GM10248 (cell line): Measurements from ENCODE around the gene MCTP2.

Experiments
- CTCF ChIA-PET: fragments of 300-600 bp; sonication (Branson Sonifier 250); formaldehyde crosslinking; extraction: SDS; loops from one replicate; lab custom pipeline; 2021; ENCODE audit warnings: antibody characterized with exemption; lab: Yijun Ruan, JAX
- POLR2A ChIA-PET: fragments of 350-650 bp; sonication (Branson Sonifier 250); formaldehyde crosslinking; extraction: SDS; loops from one replicate; lab custom pipeline; 2020; ENCODE audit warnings: antibody characterized with exemption; lab: Yijun Ruan, JAX
- DNase-seq: peaks from one replicate; pipeline ENCODE4 v3.0.0; 2012; ENCODE audit errors: extremely low spot score
- TF ChIP-seq, protein P1 (sequence below): IDR thresholded peaks from 2 replicates; pipeline ENCODE4 v1.5.1; 2012; ENCODE audit warnings: mild to moderate bottlenecking, low read depth; ENCODE audit errors: extremely low read depth, missing control alignments, control extremely low read depth

The MCTP2 gene

DNA sequence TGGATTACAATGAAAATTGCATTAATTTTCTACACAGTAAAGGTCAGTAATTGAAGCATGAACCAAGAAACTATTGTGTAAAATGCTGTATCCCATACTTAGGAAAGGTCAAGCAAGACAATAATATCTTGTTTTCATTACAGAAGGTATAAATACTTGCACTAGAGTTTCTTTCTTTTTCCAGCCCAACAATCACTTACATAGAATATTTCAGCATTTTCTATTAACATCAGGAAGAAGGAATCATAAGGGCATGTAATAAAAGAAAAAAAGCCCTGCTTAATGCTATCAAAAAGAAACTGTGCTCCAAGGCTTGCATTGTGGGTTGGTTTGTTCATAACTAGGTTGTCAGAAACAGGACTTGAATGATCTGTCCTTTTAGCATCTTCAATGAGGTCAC, 215.1 kb downstream of the MCTP2 start:
- ChIA-PET POLR2A (no interaction called here), CTCF (no interaction called here)
- TF ChIP-seq, protein P1, sequence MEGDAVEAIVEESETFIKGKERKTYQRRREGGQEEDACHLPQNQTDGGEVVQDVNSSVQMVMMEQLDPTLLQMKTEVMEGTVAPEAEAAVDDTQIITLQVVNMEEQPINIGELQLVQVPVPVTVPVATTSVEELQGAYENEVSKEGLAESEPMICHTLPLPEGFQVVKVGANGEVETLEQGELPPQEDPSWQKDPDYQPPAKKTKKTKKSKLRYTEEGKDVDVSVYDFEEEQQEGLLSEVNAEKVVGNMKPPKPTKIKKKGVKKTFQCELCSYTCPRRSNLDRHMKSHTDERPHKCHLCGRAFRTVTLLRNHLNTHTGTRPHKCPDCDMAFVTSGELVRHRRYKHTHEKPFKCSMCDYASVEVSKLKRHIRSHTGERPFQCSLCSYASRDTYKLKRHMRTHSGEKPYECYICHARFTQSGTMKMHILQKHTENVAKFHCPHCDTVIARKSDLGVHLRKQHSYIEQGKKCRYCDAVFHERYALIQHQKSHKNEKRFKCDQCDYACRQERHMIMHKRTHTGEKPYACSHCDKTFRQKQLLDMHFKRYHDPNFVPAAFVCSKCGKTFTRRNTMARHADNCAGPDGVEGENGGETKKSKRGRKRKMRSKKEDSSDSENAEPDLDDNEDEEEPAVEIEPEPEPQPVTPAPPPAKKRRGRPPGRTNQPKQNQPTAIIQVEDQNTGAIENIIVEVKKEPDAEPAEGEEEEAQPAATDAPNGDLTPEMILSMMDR = no peak
- no peak for DNase-seq

DNA sequence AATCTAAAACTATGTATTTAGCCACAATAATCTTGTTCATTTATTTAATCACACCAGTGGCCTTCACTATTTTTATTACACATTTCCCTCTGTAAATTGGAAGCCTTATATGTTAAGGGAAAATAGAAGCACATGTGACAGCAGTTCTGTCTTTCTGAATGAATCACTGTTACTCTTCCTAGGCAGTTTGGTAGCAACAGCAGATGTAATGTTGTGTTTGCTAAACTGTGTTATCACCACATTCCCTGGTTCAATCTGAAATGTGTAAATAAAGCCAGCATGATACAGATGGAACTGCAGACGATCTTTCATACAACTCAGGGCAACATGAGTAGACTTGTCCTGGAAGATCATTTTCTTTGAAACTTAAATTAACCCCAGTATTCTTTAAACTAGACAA, 220.1 kb downstream of the MCTP2 start:
- no peak for DNase-seq
- ChIA-PET CTCF (no interaction called here), POLR2A (no interaction called here)
- TF ChIP-seq, protein P1 = no peak

DNA sequence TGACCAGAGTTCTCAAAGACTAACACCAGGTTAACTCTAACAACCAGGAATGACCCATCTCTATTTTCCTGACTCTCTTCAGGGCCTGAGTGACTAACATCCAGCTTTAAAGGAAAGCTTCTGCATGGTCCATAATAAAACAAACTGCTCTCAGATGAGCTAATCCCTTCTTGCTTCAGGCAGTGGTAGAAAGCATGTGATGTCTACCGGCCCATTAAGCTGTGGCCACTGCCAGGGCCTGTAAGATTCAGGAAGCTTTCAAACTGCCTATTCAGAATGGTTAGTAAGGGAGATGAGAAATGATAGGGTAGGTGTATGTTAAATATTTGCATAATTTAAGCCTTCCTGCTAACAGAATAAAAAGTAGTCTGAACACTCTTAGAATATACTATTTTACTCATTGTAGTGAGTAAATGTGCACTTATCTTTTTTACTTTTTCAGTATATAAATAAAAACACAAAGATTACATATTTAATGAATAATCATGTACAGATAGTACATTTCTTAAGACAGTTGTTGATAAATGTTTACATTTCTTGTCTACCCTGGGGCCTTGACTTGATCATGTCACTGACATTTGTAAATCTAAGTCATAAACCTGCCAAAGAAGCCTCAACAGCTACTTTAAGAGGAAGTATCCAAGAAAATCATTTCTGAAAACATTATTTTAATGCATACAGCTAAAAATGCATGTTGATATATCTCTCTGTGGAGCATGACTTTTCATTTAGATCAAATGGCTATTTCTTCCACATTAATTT, 222.0 kb downstream of the MCTP2 start:
- POLR2A ChIA-PET = no interaction called here
- TF ChIP-seq, protein P1 = no peak
- CTCF ChIA-PET = interaction anchor here (1.6 kb wide), 1 partner anchor 14 kb away, joined by 5 read pairs; no protein-coding TSS in a partner anchor
- no peak for DNase-seq

GRCh38 chr15:94455297-94455696, 223.9 kb downstream of the MCTP2 start:
- TF ChIP-seq, protein P1 = no peak
- DNase-seq = no peak
- ChIA-PET POLR2A (no interaction called here), CTCF (no interaction called here)

DNA sequence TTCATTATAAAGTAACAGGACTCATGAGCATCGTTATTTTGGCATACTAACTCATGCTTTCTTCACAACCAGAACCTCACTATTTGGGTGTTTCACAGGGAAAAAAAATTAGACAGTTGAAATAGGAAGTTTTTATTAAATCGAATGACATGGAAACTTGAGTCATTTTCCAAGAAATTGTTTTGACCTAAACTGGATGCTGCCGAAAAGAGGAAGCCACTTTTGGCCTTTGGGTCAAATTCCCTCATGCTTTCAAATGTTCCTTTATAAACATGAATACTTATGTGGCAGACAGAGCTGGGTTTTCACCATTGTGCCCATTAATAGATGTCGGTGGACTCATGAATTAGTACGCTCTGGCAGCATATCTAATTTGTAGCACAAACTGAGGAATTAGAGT, 224.9 kb downstream of the MCTP2 start:
- TF ChIP-seq, protein P1 = no peak
- CTCF ChIA-PET = no interaction called here
- no peak for DNase-seq
- POLR2A ChIA-PET = no interaction called here

GRCh38 chr15:94457661-94458060, 226.3 kb downstream of the MCTP2 start:
- CTCF ChIA-PET = no interaction called here
- POLR2A ChIA-PET = no interaction called here
- TF ChIP-seq, protein P1 = no peak
- DNase-seq = no peak
